GM18909 (cell line): Measurements from ENCODE around the gene MSLN.
"Not testable (repeated sequence)": the region's sequence is repeated elsewhere in the genome, so short reads cannot be mapped to it uniquely, and the experiment has no call there.

Source experiments
- ATAC-seq: cut with Tn5 transposase; IDR thresholded peaks from one replicate; pipeline ENCODE4 v1.9.1; 2021; ENCODE audit warnings: mild to moderate bottlenecking; ENCODE audit not compliant: unreplicated experiment, poor library complexity

The MSLN gene

GRCh38 chr16:754121-754607, 6.4 kb upstream of the MSLN start:
- ATAC-seq, result not testable (repeated sequence)

GRCh38 chr16:754656-755055, 5.9 kb upstream of the MSLN start:
- ATAC-seq, result no peak

- no peak for ATAC-seq
Measured at GRCh38 chr16:756428-756827, 4.1 kb upstream of the MSLN start.

GRCh38 chr16:759110-759910, 1.2 kb upstream of the MSLN start:
- ATAC-seq, result no peak

DNA sequence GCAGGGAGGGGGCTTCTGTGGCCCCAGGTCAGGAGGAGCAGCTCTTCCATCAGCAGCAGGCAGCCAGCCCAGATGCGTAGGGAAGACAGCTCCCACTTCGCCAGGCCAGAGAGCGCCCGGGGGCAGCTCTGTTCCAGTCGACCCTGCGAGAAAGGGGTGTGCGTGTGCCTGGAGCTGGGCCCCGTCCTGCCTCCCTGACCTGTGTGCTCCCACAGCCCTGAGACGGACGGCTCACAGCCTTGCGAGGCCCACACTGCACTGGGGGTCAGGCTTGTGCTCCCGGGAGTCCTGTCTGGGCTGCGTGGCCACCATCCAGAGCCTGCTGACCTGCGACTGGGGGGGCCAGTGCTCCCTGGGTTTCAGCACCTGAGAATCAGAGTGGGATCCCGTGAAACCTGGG, 469 bp upstream of the MSLN start:
- no peak for ATAC-seq

GRCh38 chr16:761625-762513, 1.3 kb downstream of the MSLN start:
- ATAC-seq, result no peak

DNA sequence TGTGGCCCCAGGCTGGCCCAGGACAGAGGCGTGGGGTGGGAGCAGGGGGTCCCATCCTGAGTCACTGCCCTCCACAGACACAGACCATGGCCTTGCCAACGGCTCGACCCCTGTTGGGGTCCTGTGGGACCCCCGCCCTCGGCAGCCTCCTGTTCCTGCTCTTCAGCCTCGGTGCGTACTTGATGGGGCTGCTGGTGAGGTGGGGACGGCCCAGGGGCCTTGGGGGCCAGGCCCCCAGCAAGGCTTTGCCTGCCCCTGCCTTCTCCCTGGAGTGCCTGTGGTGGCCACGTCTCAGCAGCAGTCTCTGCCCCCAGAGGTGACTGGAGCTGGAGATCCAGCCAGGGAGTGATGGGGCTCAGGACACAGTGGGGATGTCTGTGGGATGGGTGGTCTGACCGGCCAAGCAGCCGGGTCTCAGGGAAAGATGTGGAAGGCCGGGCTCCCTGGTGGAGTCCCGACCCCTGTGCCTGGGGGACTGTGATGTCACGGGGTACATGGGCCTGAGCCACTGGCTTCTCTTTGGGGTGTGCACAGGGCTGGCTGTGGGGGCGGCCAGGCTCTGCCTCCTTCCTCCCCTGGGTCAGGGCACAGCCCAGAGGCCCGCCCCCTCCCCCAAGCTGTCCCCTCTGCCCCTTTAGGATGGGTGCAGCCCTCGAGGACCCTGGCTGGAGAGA, 2.2 kb downstream of the MSLN start:
- ATAC-seq, result no peak

DNA sequence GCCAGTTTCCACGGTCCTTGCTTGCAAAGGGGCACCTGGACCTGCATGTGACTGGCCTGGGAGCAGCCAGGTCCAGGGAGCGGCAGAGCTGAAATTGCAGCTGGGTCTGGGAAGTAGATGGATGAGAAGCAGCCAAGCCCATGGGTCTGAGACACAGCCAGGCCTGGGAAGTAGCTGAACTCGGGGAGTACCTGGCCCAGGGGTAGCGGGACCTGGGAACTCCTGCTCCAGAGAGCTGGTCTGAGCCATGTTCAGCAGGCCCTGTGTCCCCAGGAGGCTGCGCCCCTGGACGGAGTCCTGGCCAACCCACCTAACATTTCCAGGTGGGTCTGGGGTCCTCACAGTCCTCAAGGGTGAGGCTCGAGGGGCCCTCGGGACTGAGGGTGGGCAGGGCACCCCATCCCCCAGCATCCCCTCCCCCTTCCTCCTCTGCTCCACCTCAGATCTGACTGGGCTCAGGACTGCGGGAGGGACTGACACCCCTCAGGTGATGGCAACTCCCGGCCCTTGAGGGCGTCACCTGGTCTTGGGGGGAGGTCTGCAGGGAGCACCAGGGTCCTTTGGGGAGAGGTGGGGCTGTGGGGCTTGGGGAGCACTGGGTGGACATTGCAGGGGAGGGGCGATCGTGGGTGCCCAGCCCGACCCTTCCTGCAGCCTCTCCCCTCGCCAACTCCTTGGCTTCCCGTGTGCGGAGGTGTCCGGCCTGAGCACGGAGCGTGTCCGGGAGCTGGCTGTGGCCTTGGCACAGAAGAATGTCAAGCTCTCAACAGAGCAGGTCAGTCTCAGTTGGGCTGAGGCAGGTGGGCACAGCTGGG, 3.0 kb downstream of the MSLN start:
- no peak for ATAC-seq

DNA sequence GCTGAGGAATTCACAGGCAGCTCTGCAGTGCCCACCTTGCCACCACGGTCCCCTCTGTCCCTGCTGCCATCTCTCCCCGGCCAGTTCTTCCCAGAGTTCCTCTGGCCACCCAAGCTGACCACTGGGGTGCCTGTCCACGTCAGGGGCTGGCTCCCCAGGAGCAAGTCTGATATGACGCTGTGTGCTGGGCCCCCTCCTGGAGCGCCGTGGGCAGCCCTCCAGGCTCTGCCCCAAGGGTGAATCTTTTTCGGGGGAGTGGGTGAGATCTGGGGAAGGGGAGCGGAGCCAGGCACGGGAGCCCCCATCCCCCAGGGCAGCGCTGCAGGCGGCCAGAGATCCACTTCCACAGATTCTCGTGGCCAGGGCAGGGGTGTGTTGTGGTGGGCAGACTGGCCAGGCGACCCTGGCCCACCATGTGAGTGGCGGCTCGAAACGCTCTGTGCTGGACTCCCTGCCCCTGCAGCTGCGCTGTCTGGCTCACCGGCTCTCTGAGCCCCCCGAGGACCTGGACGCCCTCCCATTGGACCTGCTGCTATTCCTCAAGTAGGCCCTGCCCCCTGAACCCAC, 3.7 kb downstream of the MSLN start:
- ATAC-seq, result no peak

DNA sequence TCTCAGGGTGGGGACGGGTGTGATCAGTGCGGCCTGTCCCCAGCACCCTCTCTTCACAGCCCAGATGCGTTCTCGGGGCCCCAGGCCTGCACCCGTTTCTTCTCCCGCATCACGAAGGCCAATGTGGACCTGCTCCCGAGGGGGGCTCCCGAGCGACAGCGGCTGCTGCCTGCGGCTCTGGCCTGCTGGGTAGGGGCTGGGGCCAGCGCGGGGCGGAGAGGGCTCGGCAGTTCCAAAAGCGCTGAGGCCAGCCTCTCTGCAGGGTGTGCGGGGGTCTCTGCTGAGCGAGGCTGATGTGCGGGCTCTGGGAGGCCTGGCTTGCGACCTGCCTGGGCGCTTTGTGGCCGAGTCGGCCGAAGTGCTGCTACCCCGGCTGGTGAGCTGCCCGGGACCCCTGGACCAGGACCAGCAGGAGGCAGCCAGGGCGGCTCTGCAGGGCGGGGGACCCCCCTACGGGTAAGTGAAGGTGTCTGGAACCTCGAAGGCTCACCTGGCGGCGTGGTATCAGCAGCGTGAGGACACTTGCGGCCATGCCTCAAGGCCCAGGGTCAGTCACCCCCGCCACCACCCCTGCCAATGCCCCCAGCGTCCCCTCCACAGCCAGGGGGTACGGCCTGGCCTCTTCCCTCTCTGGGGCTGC, 4.4 kb downstream of the MSLN start:
- no peak for ATAC-seq

GRCh38 chr16:765488-765865, 4.9 kb downstream of the MSLN start:
- ATAC-seq, result no peak

- no peak for ATAC-seq
Measured at GRCh38 chr16:766008-766819, 5.7 kb downstream of the MSLN start.

- no peak for ATAC-seq
Measured at GRCh38 chr16:766820-767640, 6.5 kb downstream of the MSLN start.

DNA sequence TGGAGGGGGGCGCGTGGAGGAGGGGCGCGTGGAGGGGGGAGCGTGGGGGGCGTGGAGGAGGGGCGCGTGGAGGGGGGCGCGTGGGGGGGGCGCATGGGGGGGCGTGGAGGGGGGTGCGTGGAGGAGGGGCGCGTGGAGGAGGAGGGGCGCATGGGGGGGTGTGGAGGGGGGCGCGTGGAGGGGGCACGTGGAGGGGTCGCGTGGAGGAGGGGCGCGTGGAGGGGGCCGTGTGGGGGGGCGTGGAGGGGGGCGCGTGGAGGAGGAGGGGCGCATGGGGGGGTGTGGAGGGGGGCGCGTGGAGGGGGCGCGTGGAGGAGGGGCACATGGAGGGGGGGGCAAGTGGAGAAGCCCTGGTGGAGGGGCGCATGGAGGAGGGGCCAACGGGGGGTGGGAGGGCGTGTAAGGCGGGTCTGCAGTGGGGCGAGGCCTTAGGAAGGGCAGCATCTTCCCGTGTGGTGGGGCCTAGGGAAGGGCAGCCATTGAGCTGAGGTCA, 7.3 kb downstream of the MSLN start:
- no peak for ATAC-seq

- ATAC-seq, result no peak
Measured at GRCh38 chr16:768428-768827, 7.9 kb downstream of the MSLN start.

- ATAC-seq, result no peak
Measured at GRCh38 chr16:769184-769784, 8.8 kb downstream of the MSLN start.

GRCh38 chr16:769934-770333, 9.4 kb downstream of the MSLN start:
- ATAC-seq, result no peak
